ENCODE results near the gene SLC26A2. TPM values are rescaled to one million over a fixed set of nuclear protein-coding genes. Genes with fewer than 3 reads are reported as not detected.

Gene SLC26A2
- polyA plus RNA-seq, 1 experiment, result 9.7 TPM

DNA sequence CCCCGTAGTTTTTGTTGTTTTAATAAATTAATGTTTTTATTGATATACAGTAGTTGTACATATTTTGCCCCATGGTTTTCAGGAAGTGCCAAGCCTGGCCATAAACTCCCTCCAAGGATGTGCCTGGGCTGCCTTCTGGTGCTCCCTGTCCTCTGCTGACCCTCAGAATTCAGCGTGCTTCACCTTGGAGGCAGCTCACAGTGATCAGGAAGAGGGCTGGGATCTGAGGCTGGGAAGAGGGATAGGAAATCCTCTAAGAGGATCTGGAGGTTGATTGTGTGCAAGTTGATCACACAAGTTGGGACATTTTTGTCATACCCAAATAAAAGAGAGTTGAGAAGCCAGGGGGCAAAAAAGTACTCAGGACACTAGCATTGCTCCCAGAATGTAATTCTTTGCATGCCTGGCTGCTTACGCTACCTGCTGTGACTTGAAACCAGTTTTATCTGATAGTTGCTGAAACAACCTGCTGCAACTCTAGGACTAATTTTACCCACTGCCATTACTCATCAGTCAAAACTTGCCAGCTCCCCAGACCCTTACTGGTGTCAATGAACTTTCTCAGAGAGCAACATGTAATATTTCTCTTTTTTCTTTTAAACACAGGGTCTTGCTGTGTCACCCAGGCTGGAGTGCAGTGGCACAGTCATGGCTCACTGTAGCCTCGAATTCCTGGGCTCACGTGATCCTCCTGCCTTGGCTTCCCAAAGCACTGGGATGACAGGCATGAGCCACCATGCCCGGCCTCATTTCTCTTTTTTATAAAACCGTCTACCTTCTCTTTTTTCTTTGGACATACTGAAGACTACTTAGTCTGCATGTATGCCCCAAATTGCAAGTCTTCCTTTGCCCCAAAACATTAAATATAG, 44.9 kb upstream of the SLC26A2 start:
- ChIA-PET POLR2A (no interaction called here), CTCF (interaction anchor here (1.8 kb wide), 1 partner anchor 63 kb away, joined by 5 read pairs; no protein-coding TSS in a partner anchor)
- H3K27ac ChIP-seq (ENCODE audit: low read depth, low read length), result no peak overlapping the region
- peaks cover 10% of the 10 kb centered on the region for H3K27me3 ChIP-seq (ENCODE audit: control insufficient read depth, insufficient read depth, low read length)
- H3K4me3 ChIP-seq (ENCODE audit: low read depth, low read length), result no peak overlapping the region
- DNase-seq (ENCODE audit: low read depth, low spot score), result no peak
- H3K9me3 ChIP-seq (ENCODE audit: control insufficient read depth, insufficient read depth, low read length), result no peaks in the 10 kb centered on the region
- TF ChIP-seq, protein P1, sequence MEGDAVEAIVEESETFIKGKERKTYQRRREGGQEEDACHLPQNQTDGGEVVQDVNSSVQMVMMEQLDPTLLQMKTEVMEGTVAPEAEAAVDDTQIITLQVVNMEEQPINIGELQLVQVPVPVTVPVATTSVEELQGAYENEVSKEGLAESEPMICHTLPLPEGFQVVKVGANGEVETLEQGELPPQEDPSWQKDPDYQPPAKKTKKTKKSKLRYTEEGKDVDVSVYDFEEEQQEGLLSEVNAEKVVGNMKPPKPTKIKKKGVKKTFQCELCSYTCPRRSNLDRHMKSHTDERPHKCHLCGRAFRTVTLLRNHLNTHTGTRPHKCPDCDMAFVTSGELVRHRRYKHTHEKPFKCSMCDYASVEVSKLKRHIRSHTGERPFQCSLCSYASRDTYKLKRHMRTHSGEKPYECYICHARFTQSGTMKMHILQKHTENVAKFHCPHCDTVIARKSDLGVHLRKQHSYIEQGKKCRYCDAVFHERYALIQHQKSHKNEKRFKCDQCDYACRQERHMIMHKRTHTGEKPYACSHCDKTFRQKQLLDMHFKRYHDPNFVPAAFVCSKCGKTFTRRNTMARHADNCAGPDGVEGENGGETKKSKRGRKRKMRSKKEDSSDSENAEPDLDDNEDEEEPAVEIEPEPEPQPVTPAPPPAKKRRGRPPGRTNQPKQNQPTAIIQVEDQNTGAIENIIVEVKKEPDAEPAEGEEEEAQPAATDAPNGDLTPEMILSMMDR (IDR thresholded peaks at IDR 0.05; ENCODE audit: low read depth, low read length), result no peak

DNA sequence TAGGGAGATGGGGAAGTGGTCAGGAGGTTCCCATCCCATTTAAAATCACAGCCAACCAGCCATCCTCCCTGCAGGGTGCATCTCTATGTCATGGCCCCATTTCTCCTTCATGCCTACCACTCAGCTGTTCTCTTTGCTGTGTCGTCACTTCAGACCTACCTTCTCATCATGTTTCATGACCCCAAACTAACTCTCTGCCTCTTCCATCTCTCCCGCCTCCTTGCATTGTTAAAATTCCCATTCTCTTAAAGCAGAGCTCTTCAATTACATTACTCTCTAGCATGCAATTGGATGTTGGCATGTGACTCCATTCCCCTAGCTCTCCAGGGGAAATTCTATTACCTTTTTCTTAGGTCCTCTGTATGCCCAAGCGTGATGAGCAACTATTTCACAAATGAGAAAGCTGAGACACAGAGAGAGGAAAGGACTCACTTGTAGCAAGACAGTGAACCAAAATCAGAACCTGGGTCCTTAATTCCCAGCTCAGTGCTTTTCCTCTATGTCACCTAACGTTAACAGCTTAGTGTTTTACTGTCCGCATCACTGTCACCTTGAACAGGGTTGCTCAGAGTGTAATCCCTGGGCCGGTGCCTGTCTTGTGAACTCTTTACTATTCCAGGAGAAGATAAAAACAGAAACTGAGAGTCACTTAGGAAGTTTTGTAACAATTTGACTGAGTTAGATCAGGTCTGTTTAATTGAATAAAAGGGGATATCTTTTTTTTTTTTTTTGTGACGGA, 44.1 kb upstream of the SLC26A2 start:
- no peak overlapping the region for H3K4me3 ChIP-seq (ENCODE audit: low read depth, low read length)
- TF ChIP-seq, protein P1 (IDR thresholded peaks at IDR 0.05; ENCODE audit: low read depth, low read length), result no peak
- H3K27ac ChIP-seq (ENCODE audit: low read depth, low read length), result no peak overlapping the region
- no peak for DNase-seq (ENCODE audit: low read depth, low spot score)
- peaks cover 7% of the 10 kb centered on the region for H3K27me3 ChIP-seq (ENCODE audit: control insufficient read depth, insufficient read depth, low read length)
- H3K9me3 ChIP-seq (ENCODE audit: control insufficient read depth, insufficient read depth, low read length), result no peaks in the 10 kb centered on the region
- ChIA-PET POLR2A (no interaction called here), CTCF (interaction anchor here (0.9 to 1.8 kb wide), 3 partner anchors 43 to 64 kb away, joined by 3 to 5 read pairs (median 5); no protein-coding TSS in a partner anchor)

DNA sequence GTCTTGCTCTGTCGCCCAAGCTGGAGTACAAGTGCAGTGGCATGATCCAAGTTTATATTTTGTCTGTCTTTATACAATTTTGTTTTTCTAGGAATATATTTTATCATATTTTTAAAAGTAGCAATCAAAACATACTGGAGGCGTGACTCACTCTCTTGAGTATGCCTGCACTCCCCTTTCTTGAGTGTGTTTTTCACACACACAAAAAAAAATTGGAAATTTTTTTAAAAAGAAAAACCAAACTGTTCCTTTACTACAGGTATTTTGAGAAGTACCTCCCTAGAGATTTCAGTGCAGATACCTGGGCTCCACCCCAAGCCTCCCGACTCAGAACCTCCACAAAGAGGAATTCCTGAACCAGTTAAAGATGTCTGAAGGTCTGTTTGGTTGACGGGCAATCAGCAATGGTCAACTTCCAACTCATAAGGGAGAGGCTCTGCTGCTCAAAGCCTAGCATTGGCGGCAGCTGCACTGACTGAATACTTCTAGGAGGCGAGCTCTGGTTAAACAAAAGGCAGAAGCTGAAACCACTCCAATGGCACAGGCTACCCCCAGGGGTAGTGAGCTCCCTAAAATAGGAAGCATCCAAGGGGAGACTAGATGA, 43.4 kb upstream of the SLC26A2 start:
- Histone ChIP-seq H3K27ac (ENCODE audit: low read depth, low read length) (no peak overlapping the region), H3K9me3 (ENCODE audit: control insufficient read depth, insufficient read depth, low read length) (no peaks in the 10 kb centered on the region), H3K4me3 (ENCODE audit: low read depth, low read length) (no peak overlapping the region), H3K27me3 (ENCODE audit: control insufficient read depth, insufficient read depth, low read length) (peaks cover 4% of the 10 kb centered on the region)
- ChIA-PET CTCF (interaction anchor here (0.9 to 1.8 kb wide), 5 partner anchors 42 to 250 kb away, joined by 3 to 5 read pairs (median 3); no protein-coding TSS in a partner anchor), POLR2A (no interaction called here)
- no peak for DNase-seq (ENCODE audit: low read depth, low spot score)
- TF ChIP-seq, protein P1 (IDR thresholded peaks at IDR 0.05; ENCODE audit: low read depth, low read length), result no peak

DNA sequence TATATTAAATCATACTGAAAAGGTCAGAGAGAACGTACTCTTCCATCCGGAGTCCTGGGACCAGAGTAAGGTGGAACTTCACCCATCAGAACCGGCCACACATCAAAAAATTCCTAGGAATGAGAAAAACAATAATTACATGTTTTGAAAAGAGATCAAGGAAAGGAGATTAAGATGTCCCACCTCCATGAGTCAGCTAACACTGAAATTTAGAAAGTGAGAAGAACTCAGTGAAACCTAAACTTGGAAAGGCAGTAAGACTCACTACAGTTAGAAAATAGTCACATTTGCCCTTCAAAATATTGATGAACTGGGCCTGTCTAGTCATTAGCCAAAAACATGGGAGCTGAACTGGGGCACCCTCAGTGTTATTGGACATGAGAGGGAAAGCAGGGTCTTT, 39.0 kb upstream of the SLC26A2 start:
- Histone ChIP-seq H3K4me3 (ENCODE audit: low read depth, low read length) (no peak overlapping the region), H3K27ac (ENCODE audit: low read depth, low read length) (no peak overlapping the region), H3K27me3 (ENCODE audit: control insufficient read depth, insufficient read depth, low read length) (peaks cover 3% of the 10 kb centered on the region), H3K9me3 (ENCODE audit: control insufficient read depth, insufficient read depth, low read length) (no peaks in the 10 kb centered on the region)
- TF ChIP-seq, protein P1 (IDR thresholded peaks at IDR 0.05; ENCODE audit: low read depth, low read length), result no peak
- ChIA-PET CTCF (no interaction called here), POLR2A (no interaction called here)
- no peak for DNase-seq (ENCODE audit: low read depth, low spot score)
